Upper lobe of left lung (tissue), 6 donors: ENCODE data around the gene IL1RL2. TPM values are rescaled to one million over a fixed set of nuclear protein-coding genes. Genes with fewer than 3 reads are reported as not detected.

Experiments used
- ATAC-seq, 2 donors: fragments of 200-7000 bp; cut with Tn5 transposase; one replicate each; pipeline ENCODE4 v1.9.1; 2022; ENCODE audit warnings: mild to moderate bottlenecking in 2 of 2, moderate library complexity in 2 of 2; ENCODE audit not compliant: low FRiP score in 2 of 2
- DNase-seq, 2 donors: peaks; one replicate each; pipeline ENCODE4 v3.0.0-alpha.2; 2019 to 2020
- H3K27ac ChIP-seq, 4 donors: fragments of 200-600 bp; sonication (generic); one replicate each; pipeline ENCODE4 v1.5.1; 2016 to 2019
- H3K27me3 ChIP-seq, 4 donors: fragments of 200-600 bp; sonication (generic); one replicate each; pipeline ENCODE4 v1.5.1; 2017 to 2019
- H3K36me3 ChIP-seq, 4 donors: fragments of 200-600 bp; sonication (generic); one replicate each; pipeline ENCODE4 v1.5.1; 2016 to 2019
- H3K4me1 ChIP-seq, 4 donors: fragments of 200-600 bp; sonication (generic); one replicate each; pipeline ENCODE4 v1.5.1; 2018 to 2019
- H3K4me3 ChIP-seq, 4 donors: fragments of 200-600 bp; sonication (generic); one replicate each; pipeline ENCODE4 v1.5.1; 2017 to 2019; ENCODE audit warnings: mild to moderate bottlenecking in 2 of 4, moderate library complexity in 1 of 4
- H3K9me3 ChIP-seq, 4 donors: fragments of 200-600 bp; sonication (generic); one replicate each; pipeline ENCODE4 v1.5.1; 2018 to 2019
- EP300 ChIP-seq, 4 donors: sonication (generic); formaldehyde crosslinking; IDR thresholded peaks; one replicate each; pipeline ENCODE4 v1.5.1; 2017; ENCODE audit warnings: antibody characterized with exemption in 4 of 4, control low read depth in 2 of 4
- POLR2A ChIP-seq, 4 donors: fragments of 450-650 bp; IDR thresholded peaks; one replicate each; pipeline ENCODE4 v1.5.1; 2016 to 2017; ENCODE audit warnings: antibody characterized with exemption in 4 of 4, mild to moderate bottlenecking in 2 of 4
- POLR2AphosphoS5 ChIP-seq, 2 donors: sonication (generic); formaldehyde crosslinking; IDR thresholded peaks; one replicate each; pipeline ENCODE4 v1.5.1; 2017; ENCODE audit warnings: antibody characterized with exemption in 2 of 2
- WGBS, 2 donors: methylation state at CpG; one replicate each; pipeline ENCODE4 v1.1.5; 2017 to 2018; 5-methylcytosine and 5-hydroxymethylcytosine counted together
- total RNA-seq, 6 donors: library from RNA; depleted of rRNA in 4 of 6; stranded (reverse); fragments of >200 nt in 4 of 6; gene quantifications; one replicate each; pipeline versions ENCODE4 v1.1.0 to v1.2.1, GENCODE V29; 2016 to 2021
- TF ChIP-seq, protein P1 (sequence below), 6 experiments: fragments of 450-650 bp in 4 of 6; fragments of 200-600 bp in 2 of 6; sonication (generic) in 2 of 6; IDR thresholded peaks; one replicate each; pipeline ENCODE4 v1.5.1; 2016 to 2019; ENCODE audit warnings: antibody characterized with exemption in 6 of 6
- donor health status: DM: no; HTN: no; CAD: no; lungs with moderate emphysema.
- donor health status: DM: no; HTN: yes; CAD: no; lungs with severe emphysema.

Gene IL1RL2
- total RNA-seq, 6 donors from 2014 or later: 0.57 to 1.7 (median 1.4) TPM; not detected in 1

DNA sequence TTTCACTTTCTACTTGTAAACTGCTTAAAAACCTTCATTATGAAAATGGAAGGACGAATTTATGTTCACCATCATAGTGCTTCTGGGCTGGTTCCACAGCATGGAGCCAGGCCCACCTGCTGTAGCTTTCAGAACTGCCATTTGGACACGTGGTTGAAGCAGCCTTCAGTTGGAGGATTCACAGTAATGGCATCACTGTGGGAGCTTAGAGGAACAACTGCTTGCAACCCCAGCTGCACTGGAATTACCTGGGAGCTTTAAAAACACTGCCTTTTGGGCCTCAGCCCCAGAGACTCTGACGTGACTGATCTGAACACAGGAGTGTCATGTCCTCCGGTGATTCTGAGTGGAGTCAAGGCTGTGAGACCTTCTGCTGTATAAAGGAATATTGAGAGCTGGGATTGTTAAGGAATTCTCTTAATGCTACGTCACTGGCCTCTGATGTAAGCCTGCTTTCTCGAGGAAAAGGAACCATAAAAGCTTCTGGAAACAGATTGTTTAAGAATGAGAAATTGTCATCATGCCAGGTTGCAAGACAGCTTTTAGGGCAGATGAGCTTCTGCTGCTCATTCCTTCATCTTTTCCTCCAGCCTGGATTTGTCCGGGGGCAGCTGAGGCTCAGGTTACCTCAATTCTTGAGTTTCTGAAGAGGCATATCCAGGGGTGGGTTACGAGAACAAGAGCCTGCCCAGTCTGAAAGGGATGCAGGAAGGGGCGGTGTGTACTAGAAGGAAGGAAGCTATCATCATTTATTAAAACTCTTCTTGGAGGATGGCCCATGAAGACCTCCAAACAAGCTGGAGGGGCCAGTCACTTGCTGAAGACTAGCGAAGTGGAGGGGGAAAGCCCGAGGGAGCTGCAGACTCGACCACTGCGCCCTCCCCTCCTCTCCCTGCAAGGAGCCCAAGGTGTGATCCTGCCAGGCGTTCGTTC, 45.5 kb upstream of the IL1RL2 start:
- H3K27me3 ChIP-seq: no peaks in the 10 kb centered on the region
- TF ChIP-seq POLR2A (IDR thresholded peaks at IDR 0.05) (peak in 1 of 4 donors; percentile 26), POLR2AphosphoS5 (IDR thresholded peaks at IDR 0.05) (peak; percentile 21 to 66), EP300 (IDR thresholded peaks at IDR 0.05) (peak in 2 of 4 donors; percentile 10 to 28)
- TF ChIP-seq, protein P1, sequence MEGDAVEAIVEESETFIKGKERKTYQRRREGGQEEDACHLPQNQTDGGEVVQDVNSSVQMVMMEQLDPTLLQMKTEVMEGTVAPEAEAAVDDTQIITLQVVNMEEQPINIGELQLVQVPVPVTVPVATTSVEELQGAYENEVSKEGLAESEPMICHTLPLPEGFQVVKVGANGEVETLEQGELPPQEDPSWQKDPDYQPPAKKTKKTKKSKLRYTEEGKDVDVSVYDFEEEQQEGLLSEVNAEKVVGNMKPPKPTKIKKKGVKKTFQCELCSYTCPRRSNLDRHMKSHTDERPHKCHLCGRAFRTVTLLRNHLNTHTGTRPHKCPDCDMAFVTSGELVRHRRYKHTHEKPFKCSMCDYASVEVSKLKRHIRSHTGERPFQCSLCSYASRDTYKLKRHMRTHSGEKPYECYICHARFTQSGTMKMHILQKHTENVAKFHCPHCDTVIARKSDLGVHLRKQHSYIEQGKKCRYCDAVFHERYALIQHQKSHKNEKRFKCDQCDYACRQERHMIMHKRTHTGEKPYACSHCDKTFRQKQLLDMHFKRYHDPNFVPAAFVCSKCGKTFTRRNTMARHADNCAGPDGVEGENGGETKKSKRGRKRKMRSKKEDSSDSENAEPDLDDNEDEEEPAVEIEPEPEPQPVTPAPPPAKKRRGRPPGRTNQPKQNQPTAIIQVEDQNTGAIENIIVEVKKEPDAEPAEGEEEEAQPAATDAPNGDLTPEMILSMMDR (IDR thresholded peaks at IDR 0.05): no peak
- peaks cover 24 to 47% (median 39%) of the 10 kb centered on the region in 4 donors for H3K4me1 ChIP-seq
- 39 to 48% methylated on average over 15 of the region's 15 CpGs for WGBS, 2 donors
- H3K9me3 ChIP-seq: peaks cover 0 to 14% (median 3%) of the 10 kb centered on the region in 4 donors
- peak overlapping the region; percentile 95 to 98 (median 96) for H3K27ac ChIP-seq
- ATAC-seq: peak; percentile 11 to 20
- peak overlapping the region in 3 of 4 donors; percentile 57 to 75 (median 68) for H3K4me3 ChIP-seq
- DNase-seq: peak in 1 of 2 donors; percentile 8
- H3K36me3 ChIP-seq: peaks cover 0 to 19% (median 10%) of the 10 kb centered on the region in 4 donors

DNA sequence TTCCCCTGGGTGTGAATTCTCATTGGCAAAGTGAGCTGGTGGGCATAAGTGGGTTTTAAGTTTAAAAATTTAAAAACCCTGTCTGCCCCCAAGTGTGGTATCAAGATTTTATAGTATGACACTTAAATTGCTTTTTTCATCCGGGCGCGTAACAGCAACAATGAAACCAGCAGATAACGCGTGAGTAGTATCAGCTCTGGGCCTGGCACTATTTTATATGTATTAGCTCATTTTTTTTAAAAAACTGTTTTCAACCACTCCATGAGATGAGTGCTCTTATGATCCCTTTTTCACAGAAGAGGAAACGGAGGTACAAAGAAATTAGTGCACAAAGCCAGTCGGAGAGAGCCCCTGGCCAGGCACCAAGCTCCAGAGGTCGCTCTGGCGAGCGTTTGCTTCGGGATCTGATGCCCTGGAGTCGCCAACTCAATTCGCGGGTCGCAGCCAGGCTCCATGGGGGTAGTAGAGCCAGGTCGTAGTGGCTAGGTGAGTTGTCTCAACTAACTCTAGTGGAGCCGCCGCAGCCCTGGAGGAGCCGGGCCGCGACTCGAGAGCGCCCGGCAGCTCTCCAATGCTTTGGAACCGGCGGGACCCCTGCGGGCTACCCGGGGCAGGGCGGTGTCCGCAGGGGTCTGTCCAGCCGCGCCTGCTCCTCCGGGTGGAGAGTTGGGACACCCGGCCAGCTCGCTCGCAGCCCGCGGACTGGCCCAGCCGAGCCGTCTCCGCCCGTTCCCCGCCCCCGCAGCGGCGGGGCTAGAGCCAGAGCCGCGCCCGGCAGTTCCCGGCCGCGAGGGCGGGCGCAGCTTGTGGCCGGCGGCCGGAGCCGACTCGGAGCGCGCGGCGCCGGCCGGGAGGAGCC, 44.6 kb upstream of the IL1RL2 start, which contains the start of gene IL1R1:
IL1R1 (plus strand) TSS at position 777 of the 859 bp plus-strand sequence. CDS start 14,979 bp downstream, outside the sequence.
- peak; percentile 86 to 95 for ATAC-seq
- DNase-seq: peak; percentile 82 to 96
- TF ChIP-seq, protein P1 (IDR thresholded peaks at IDR 0.05): peak in 1 of 6 experiments; percentile 26
- TF ChIP-seq POLR2A (IDR thresholded peaks at IDR 0.05) (peak in 2 of 4 donors; percentile 81 to 91), POLR2AphosphoS5 (IDR thresholded peaks at IDR 0.05) (peak; percentile 13 to 57), EP300 (IDR thresholded peaks at IDR 0.05) (no peak)
- Histone ChIP-seq H3K27me3 (no peaks in the 10 kb centered on the region), H3K4me1 (peaks cover 25 to 48% (median 41%) of the 10 kb centered on the region in 4 donors), H3K27ac (peak within 1 kb of the TSS; percentile 95 to 98 (median 96)), H3K4me3 (peak within 1 kb of the TSS; percentile 37 to 75 (median 62)), H3K36me3 (peaks cover 0 to 27% (median 10%) of the 10 kb centered on the region in 4 donors), H3K9me3 (peaks cover 0 to 23% (median 5%) of the 10 kb centered on the region in 4 donors)
- 11 to 21% methylated on average over 19 to 28 of the region's 65 CpGs for WGBS, 2 donors

DNA sequence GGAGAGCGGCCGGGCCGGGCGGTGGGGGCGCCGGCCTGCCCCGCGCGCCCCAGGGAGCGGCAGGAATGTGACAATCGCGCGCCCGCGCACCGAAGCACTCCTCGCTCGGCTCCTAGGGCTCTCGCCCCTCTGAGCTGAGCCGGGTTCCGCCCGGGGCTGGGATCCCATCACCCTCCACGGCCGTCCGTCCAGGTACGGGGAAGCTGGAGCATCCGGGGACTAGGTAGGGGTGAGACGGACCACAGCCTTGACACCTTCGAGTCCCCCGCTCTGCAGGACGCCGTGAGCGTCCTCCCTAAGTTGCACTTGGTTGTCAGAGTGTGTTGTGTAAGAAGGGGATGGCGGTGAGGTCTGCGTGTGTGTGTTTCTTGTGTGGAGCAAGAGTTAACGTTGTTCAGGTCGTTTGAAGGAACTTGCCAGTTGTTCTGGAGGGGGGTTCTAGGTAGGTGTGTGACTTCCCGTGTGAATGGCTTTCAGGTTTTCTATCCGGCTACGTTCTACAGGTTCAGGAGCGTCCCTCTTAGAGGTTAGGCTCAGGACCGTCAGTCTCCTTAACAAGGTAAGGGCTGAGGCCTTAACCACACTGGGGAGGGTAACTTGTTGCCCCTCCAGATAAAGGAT, 43.9 kb upstream of the IL1RL2 start:
- peak in 1 of 2 donors; percentile 0 for TF ChIP-seq POLR2AphosphoS5 (IDR thresholded peaks at IDR 0.05)
- TF ChIP-seq EP300 (IDR thresholded peaks at IDR 0.05): no peak
- peak in 1 of 4 donors; percentile 30 for TF ChIP-seq POLR2A (IDR thresholded peaks at IDR 0.05)
- TF ChIP-seq, protein P1 (IDR thresholded peaks at IDR 0.05): no peak
- Histone ChIP-seq H3K4me3 (peak overlapping the region; percentile 37 to 75 (median 62)), H3K9me3 (peaks cover 0 to 25% (median 5%) of the 10 kb centered on the region in 4 donors), H3K27ac (peak overlapping the region; percentile 95 to 98 (median 96)), H3K36me3 (peaks cover 0 to 27% (median 10%) of the 10 kb centered on the region in 4 donors), H3K27me3 (no peaks in the 10 kb centered on the region), H3K4me1 (peaks cover 26 to 53% (median 37%) of the 10 kb centered on the region in 4 donors)
- 5 to 6% methylated on average over 12 to 37 of the region's 42 CpGs for WGBS, 2 donors
- peak in 1 of 2 donors; percentile 42 for DNase-seq
- peak; percentile 9 to 72 for ATAC-seq

DNA sequence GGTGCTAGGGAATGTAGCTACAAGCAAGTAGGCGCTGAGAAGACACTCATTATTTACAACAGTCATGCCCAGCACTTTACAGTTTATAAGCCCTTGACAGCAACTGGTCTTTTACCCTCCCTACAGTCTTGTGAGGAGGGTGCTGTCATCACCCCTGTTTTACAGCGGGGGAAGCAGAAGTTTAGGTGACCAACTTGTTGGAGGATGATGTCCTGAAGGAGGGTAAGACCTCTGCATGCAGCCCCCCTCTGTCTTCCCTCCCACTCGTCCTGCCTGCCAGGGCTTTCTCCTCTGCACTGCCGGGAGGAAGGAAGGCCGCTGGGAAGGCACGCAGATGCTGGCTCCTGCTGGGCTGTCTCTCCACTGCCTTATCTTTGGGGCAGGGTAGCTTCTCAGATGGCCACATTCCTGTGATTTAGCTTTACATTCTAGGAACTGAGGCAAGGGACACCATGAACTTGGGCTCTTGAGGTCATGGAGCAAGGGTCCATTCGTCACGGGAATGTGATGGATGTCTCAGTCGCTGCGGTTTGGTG, 43.3 kb upstream of the IL1RL2 start:
- H3K27me3 ChIP-seq: no peaks in the 10 kb centered on the region
- peak overlapping the region; percentile 46 to 75 (median 62) for H3K4me3 ChIP-seq
- 40 to 44% methylated on average over 9 to 10 of the region's 10 CpGs for WGBS, 2 donors
- H3K36me3 ChIP-seq: peaks cover 0 to 30% (median 10%) of the 10 kb centered on the region in 4 donors
- peak; percentile 28 to 35 for ATAC-seq
- H3K9me3 ChIP-seq: peaks cover 0 to 25% (median 5%) of the 10 kb centered on the region in 4 donors
- H3K27ac ChIP-seq: peak overlapping the region; percentile 95 to 98 (median 96)
- peak in 1 of 2 donors; percentile 17 for DNase-seq
- H3K4me1 ChIP-seq: peaks cover 26 to 59% (median 32%) of the 10 kb centered on the region in 4 donors
- TF ChIP-seq EP300 (IDR thresholded peaks at IDR 0.05) (peak in 1 of 4 donors; percentile 35), POLR2A (IDR thresholded peaks at IDR 0.05) (no peak), POLR2AphosphoS5 (IDR thresholded peaks at IDR 0.05) (peak in 1 of 2 donors; percentile 55)
- TF ChIP-seq, protein P1 (IDR thresholded peaks at IDR 0.05): no peak
